Trophoblast cell (in vitro differentiated cells and primary cell): ENCODE measurements around the gene DNAJA4.

Source experiments
- DNase-seq, 2 donors: peaks; one replicate each; pipeline ENCODE4 v3.0.0-alpha.2; 2016
- H2AFZ ChIP-seq: 2 replicates; pipeline ENCODE4 v1.6.1; 2013; ENCODE audit warnings: low read length, moderate library complexity, mild to moderate bottlenecking; ENCODE audit not compliant: insufficient read depth, poor library complexity
- H2AK5ac ChIP-seq: 2 replicates; pipeline ENCODE4 v1.6.1; 2013; ENCODE audit warnings: mild to moderate bottlenecking, low read length
- H2BK120ac ChIP-seq: 2 replicates; pipeline ENCODE4 v1.6.1; 2013; ENCODE audit warnings: low read length, mild to moderate bottlenecking, moderate library complexity; ENCODE audit not compliant: insufficient read depth, poor library complexity
- H2BK12ac ChIP-seq: 2 replicates; pipeline ENCODE4 v1.6.1; 2013; ENCODE audit warnings: mild to moderate bottlenecking, low read length, moderate library complexity
- H2BK5ac ChIP-seq: 2 replicates; pipeline ENCODE4 v1.6.1; 2013; ENCODE audit warnings: low read length, low read depth, moderate library complexity, mild to moderate bottlenecking; ENCODE audit not compliant: poor library complexity
- H3K14ac ChIP-seq: 2 replicates; pipeline ENCODE4 v1.6.1; 2013; ENCODE audit warnings: mild to moderate bottlenecking, low read length
- H3K18ac ChIP-seq: 2 replicates; pipeline ENCODE4 v1.6.1; 2013; ENCODE audit warnings: mild to moderate bottlenecking, low read length
- H3K23ac ChIP-seq: 2 replicates; pipeline ENCODE4 v1.6.1; 2013; ENCODE audit warnings: low read length
- H3K27ac ChIP-seq: 2 replicates; pipeline ENCODE4 v1.5.1; 2013; ENCODE audit warnings: low read depth, mild to moderate bottlenecking, inconsistent platforms, low read length, moderate library complexity
- H3K27me3 ChIP-seq: 2 replicates; pipeline ENCODE4 v1.6.1; 2013; ENCODE audit warnings: inconsistent platforms, mild to moderate bottlenecking, low read length, moderate library complexity; ENCODE audit not compliant: insufficient read depth
- H3K36me3 ChIP-seq, 2 experiments: 1 replicate in 1 of 2; 2 replicates in 1 of 2; pipeline ENCODE4 v1.6.1; 2013; ENCODE audit warnings: low read length in 2 of 2, mild to moderate bottlenecking in 2 of 2, moderate library complexity in 1 of 2; ENCODE audit not compliant: insufficient read depth in 2 of 2, control insufficient read depth in 1 of 2
- H3K4ac ChIP-seq: 2 replicates; pipeline ENCODE4 v1.6.1; 2013; ENCODE audit warnings: low read depth, mild to moderate bottlenecking, low read length, moderate library complexity
- H3K4me1 ChIP-seq, 2 experiments: 1 replicate in 1 of 2; 2 replicates in 1 of 2; pipeline ENCODE4 v1.6.1; 2013; ENCODE audit warnings: low read length in 2 of 2, mild to moderate bottlenecking in 2 of 2, moderate library complexity in 1 of 2; ENCODE audit not compliant: insufficient read depth in 2 of 2, control insufficient read depth in 1 of 2
- H3K4me2 ChIP-seq: 2 replicates; pipeline ENCODE4 v1.6.1; 2013; ENCODE audit warnings: inconsistent platforms, mild to moderate bottlenecking, low read length, moderate library complexity
- H3K4me3 ChIP-seq: 2 replicates; pipeline ENCODE4 v1.5.1; 2013; ENCODE audit warnings: mild to moderate bottlenecking, low read depth, low read length, inconsistent platforms
- H3K79me1 ChIP-seq: one replicate; pipeline ENCODE4 v1.6.1; 2013; ENCODE audit warnings: low read length
- H3K79me2 ChIP-seq: 2 replicates; pipeline ENCODE4 v1.6.1; 2013; ENCODE audit warnings: low read length, mild to moderate bottlenecking; ENCODE audit not compliant: control insufficient read depth, insufficient read depth, poor library complexity
- H3K9ac ChIP-seq: 2 replicates; pipeline ENCODE4 v1.6.1; 2013; ENCODE audit warnings: mild to moderate bottlenecking, low read length
- H3K9me3 ChIP-seq: 2 replicates; pipeline ENCODE4 v1.6.1; 2013; ENCODE audit warnings: low read depth, mild to moderate bottlenecking, control low read depth, inconsistent platforms, low read length; ENCODE audit not compliant: insufficient read depth
- H4K12ac ChIP-seq: 2 replicates; pipeline ENCODE4 v1.6.1; 2013; ENCODE audit warnings: low read depth, mild to moderate bottlenecking, low read length, moderate library complexity
- H4K8ac ChIP-seq: 2 replicates; pipeline ENCODE4 v1.6.1; 2013; ENCODE audit warnings: low read depth, mild to moderate bottlenecking, low read length, moderate library complexity
- H4K91ac ChIP-seq: one replicate; pipeline ENCODE4 v1.6.1; 2013; ENCODE audit warnings: low read depth, mild to moderate bottlenecking, low read length, moderate library complexity
- WGBS: extraction: QIAGEN DNeasy Blood & Tissue Kit; methylation state at CpG from one replicate; pipeline ENCODE4 v1.1.7; 2013; ENCODE audit warnings: missing lambda C conversion rate; ENCODE audit not compliant: insufficient read length, insufficient coverage; ENCODE audit errors: extremely low coverage; 5-methylcytosine and 5-hydroxymethylcytosine counted together

Gene DNAJA4

GRCh38 chr15:78249131-78249530, 15.2 kb upstream of the DNAJA4 start:
- H3K18ac ChIP-seq: no peak overlapping the region
- H2BK5ac ChIP-seq: no peak overlapping the region
- H4K91ac ChIP-seq: no peak overlapping the region
- H3K4me3 ChIP-seq: no peak overlapping the region
- no peak overlapping the region for H3K4me2 ChIP-seq
- H3K79me2 ChIP-seq: no peaks in the 10 kb centered on the region
- H4K8ac ChIP-seq: no peak overlapping the region
- H3K4me1 ChIP-seq: peaks cover 0 to 2% of the 10 kb centered on the region in 2 experiments
- no peak overlapping the region for H3K27ac ChIP-seq
- H3K9me3 ChIP-seq: peaks cover 2% of the 10 kb centered on the region
- H3K9ac ChIP-seq: no peak overlapping the region
- no peak overlapping the region for H3K14ac ChIP-seq
- H3K4ac ChIP-seq: no peak overlapping the region
- DNase-seq: no peak
- H2BK12ac ChIP-seq: no peak overlapping the region
- no peak overlapping the region for H3K23ac ChIP-seq
- no peaks in the 10 kb centered on the region for H3K79me1 ChIP-seq
- no peak overlapping the region for H4K12ac ChIP-seq
- no peak overlapping the region for H2BK120ac ChIP-seq
- H2AK5ac ChIP-seq: no peak overlapping the region
- WGBS: no CpG with 5 or more reads among the region's 5 CpGs
- no peak overlapping the region for H2AFZ ChIP-seq
- H3K27me3 ChIP-seq: no peaks in the 10 kb centered on the region
- no peaks in the 10 kb centered on the region for H3K36me3 ChIP-seq

GRCh38 chr15:78251136-78251535, 13.2 kb upstream of the DNAJA4 start:
- Histone ChIP-seq H2AFZ (no peak overlapping the region), H2AK5ac (no peak overlapping the region), H3K36me3 (no peaks in the 10 kb centered on the region), H2BK12ac (no peak overlapping the region), H3K18ac (no peak overlapping the region), H4K12ac (no peak overlapping the region), H4K91ac (no peak overlapping the region), H2BK5ac (no peak overlapping the region), H3K14ac (no peak overlapping the region), H3K4me3 (no peak overlapping the region), H3K23ac (no peak overlapping the region), H4K8ac (no peak overlapping the region), H2BK120ac (no peak overlapping the region), H3K79me1 (no peaks in the 10 kb centered on the region), H3K4ac (no peak overlapping the region), H3K9me3 (no peaks in the 10 kb centered on the region), H3K9ac (no peak overlapping the region), H3K4me2 (no peak overlapping the region), H3K4me1 (no peaks in the 10 kb centered on the region), H3K27ac (no peak overlapping the region), H3K27me3 (no peaks in the 10 kb centered on the region), H3K79me2 (no peaks in the 10 kb centered on the region)
- no CpG with 5 or more reads among the region's 9 CpGs for WGBS
- DNase-seq: no peak

DNA sequence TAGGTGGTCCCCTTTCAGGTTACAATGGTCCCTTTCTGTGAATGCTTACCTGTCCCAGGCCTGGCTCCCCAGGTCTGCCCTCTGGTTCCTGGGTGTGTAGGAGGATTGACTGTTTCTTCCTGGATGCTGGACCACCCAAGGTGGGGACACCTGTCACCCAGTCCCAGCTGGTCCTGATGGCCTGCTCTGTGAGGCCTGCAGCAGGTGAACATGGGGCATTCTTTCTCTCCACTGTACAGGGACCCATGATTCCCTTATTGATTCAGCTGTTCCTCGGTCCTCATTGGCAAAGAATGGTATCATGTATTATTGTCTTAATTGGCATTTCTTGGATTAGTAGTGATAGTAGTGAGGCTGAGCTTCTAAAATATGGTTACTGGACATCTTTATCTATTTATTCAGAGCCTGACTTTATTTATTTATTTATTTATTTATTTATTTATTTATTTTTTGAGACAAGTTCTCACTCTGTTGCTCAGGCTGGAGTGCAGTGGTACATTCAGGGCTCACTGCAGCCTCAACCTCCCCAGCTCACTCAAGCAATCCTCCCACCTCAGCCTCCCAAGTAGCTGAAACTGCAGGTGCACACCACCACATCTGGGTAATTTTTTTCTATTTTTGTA, 8.8 kb upstream of the DNAJA4 start:
- no CpG with 5 or more reads among the region's 1 CpG for WGBS
- Histone ChIP-seq H3K27ac (no peak overlapping the region), H2BK120ac (no peak overlapping the region), H3K79me1 (no peaks in the 10 kb centered on the region), H3K4me2 (no peak overlapping the region), H4K8ac (no peak overlapping the region), H3K4me3 (no peak overlapping the region), H3K4ac (no peak overlapping the region), H3K27me3 (no peaks in the 10 kb centered on the region), H3K18ac (no peak overlapping the region), H3K23ac (no peak overlapping the region), H3K79me2 (no peaks in the 10 kb centered on the region), H3K9me3 (peaks cover 1% of the 10 kb centered on the region), H2AFZ (no peak overlapping the region), H2BK5ac (no peak overlapping the region), H3K4me1 (peaks cover 0 to 4% of the 10 kb centered on the region in 2 experiments), H3K14ac (no peak overlapping the region), H4K12ac (no peak overlapping the region), H3K36me3 (no peaks in the 10 kb centered on the region), H2AK5ac (no peak overlapping the region), H3K9ac (no peak overlapping the region), H2BK12ac (no peak overlapping the region), H4K91ac (no peak overlapping the region)
- DNase-seq: no peak

GRCh38 chr15:78256044-78256437, 8.3 kb upstream of the DNAJA4 start:
- H2AFZ ChIP-seq: no peak overlapping the region
- no peak overlapping the region for H4K12ac ChIP-seq
- H3K18ac ChIP-seq: no peak overlapping the region
- H3K79me1 ChIP-seq: no peaks in the 10 kb centered on the region
- no peak overlapping the region for H2AK5ac ChIP-seq
- no peak overlapping the region for H3K4me2 ChIP-seq
- H3K4ac ChIP-seq: no peak overlapping the region
- peaks cover 1% of the 10 kb centered on the region for H3K9me3 ChIP-seq
- H3K36me3 ChIP-seq: no peaks in the 10 kb centered on the region
- no peaks in the 10 kb centered on the region for H3K27me3 ChIP-seq
- H3K27ac ChIP-seq: no peak overlapping the region
- WGBS: no CpG with 5 or more reads among the region's 3 CpGs
- no peak overlapping the region for H3K23ac ChIP-seq
- no peak for DNase-seq
- no peak overlapping the region for H3K4me3 ChIP-seq
- no peak overlapping the region for H4K8ac ChIP-seq
- peaks cover 0 to 4% of the 10 kb centered on the region in 2 experiments for H3K4me1 ChIP-seq
- no peak overlapping the region for H3K14ac ChIP-seq
- H4K91ac ChIP-seq: no peak overlapping the region
- no peak overlapping the region for H2BK12ac ChIP-seq
- no peak overlapping the region for H2BK5ac ChIP-seq
- H3K9ac ChIP-seq: no peak overlapping the region
- H2BK120ac ChIP-seq: no peak overlapping the region
- no peaks in the 10 kb centered on the region for H3K79me2 ChIP-seq
